Fibroblast of the aortic adventitia (primary cell): ENCODE results near the gene LRP1B. TPM values are rescaled to one million over a fixed set of nuclear protein-coding genes. Genes with fewer than 3 reads are reported as not detected.

Experiments used
- DNase-seq: peaks from one replicate; pipeline ENCODE4 v3.0.0-alpha.2; 2010; ENCODE audit warnings: low read depth
- H3K4me3 ChIP-seq: 2 replicates; pipeline ENCODE4 v1.5.1; 2011; ENCODE audit warnings: low read depth, mild to moderate bottlenecking, control low read depth, low read length, moderate library complexity
- CTCF ChIP-seq: IDR thresholded peaks from 2 replicates; pipeline ENCODE4 v1.5.1; 2011; ENCODE audit warnings: mild to moderate bottlenecking, low read length, control low read depth, inconsistent platforms; ENCODE audit not compliant: insufficient read depth
- total RNA-seq: library from RNA; depleted of rRNA; stranded (reverse); fragments of >200 nt; gene quantifications from 2 replicates; pipeline ENCODE4 v1.2.3, GENCODE V29; 2012; ENCODE audit warnings: low replicate concordance

Gene LRP1B
- total RNA-seq, 1 donor = 0.36 TPM

- no peak for TF ChIP-seq CTCF
- no peak for DNase-seq
- no peak overlapping the region for H3K4me3 ChIP-seq
Observed at GRCh38 chr2:140947236-140947635, 1183.6 kb downstream of the LRP1B start.

- TF ChIP-seq CTCF = no peak
- DNase-seq = no peak
- no peak overlapping the region for H3K4me3 ChIP-seq
Observed at GRCh38 chr2:140943867-140944266, 1186.9 kb downstream of the LRP1B start.

DNA sequence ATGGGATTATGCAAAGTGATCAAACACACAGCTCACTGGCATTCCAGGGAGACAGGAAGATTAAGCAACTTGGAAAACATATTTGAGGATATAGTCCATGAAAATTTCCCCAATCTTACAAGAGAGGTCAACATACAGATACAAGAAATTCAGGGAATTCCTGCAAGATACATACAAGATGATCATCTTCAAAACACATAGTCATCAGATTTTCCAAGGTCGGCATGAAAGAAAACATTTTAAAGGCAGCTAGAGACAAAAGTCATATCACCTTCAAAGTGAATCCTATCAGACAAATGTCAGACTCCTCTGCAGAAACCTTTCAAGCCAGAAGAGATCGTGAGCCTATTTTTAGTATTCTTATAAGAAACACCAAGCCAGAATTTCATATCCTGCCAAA, 1188.5 kb downstream of the LRP1B start:
- no peak for DNase-seq
- no peak for TF ChIP-seq CTCF
- no peak overlapping the region for H3K4me3 ChIP-seq

DNA sequence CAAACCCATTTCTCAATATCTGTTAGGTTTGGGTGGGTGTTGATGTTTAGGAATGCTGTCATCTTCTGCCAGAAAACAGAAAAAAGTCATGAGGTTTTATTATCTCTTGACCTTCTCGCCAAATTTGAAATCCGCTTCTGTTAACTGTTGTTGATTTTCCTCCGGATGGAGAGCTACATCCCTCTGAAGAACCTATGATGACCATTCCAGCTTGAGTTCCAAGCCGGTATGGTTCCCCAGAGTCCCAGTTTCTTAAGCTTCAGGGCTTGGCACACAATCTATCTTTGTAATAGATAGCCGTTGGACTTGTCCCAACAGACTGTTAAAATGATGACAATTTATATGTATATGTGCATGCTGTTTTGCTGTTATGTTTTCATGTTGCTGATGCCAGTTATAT, 1201.0 kb downstream of the LRP1B start:
- DNase-seq = peak; percentile 23
- no peak for TF ChIP-seq CTCF
- no peak overlapping the region for H3K4me3 ChIP-seq

DNA sequence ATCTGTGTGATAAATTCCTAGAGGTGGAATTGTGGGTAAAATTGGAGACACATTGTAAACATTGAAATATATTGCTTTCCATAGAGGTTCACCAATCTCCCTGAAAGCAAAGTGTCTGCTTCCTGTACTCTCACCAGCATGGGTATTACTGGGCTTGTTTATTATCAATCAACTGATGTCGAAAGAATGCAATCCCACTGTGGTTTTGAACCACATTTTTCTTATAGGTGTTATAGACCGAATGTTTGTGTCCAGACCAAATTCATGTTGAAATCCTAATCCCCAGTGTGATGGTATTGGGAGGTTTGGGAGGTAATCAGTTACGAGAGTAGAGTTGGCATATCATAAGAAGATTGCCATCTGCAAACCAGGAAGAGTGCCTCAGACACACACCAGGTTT, 1212.4 kb downstream of the LRP1B start:
- DNase-seq = no peak
- TF ChIP-seq CTCF = no peak
- no peak overlapping the region for H3K4me3 ChIP-seq

GRCh38 chr2:140916410-140916809, 1214.4 kb downstream of the LRP1B start:
- TF ChIP-seq CTCF = no peak
- DNase-seq = no peak
- H3K4me3 ChIP-seq = no peak overlapping the region

GRCh38 chr2:140910683-140911082, 1220.1 kb downstream of the LRP1B start:
- DNase-seq = no peak
- H3K4me3 ChIP-seq = no peak overlapping the region
- TF ChIP-seq CTCF = no peak
